ENCODE data around the gene RIMBP2. TPM values are rescaled to one million over a fixed set of nuclear protein-coding genes. Genes with fewer than 3 reads are reported as not detected.

RIMBP2 gene
- total and polyA plus RNA-seq, 2 experiments from 2014 or later = not detected

GRCh38 chr12:130687796-130688778 is 28.0 kb downstream of the RIMBP2 start:
- no peaks in the 10 kb centered on the region for H3K4me1 ChIP-seq (ENCODE audit: insufficient read depth)

GRCh38 chr12:130687190-130687589 is 28.9 kb downstream of the RIMBP2 start:
- Histone ChIP-seq H3K27me3 (replicated peaks; ENCODE audit: insufficient read depth) (no peaks in the 10 kb centered on the region), H3K9ac (no peak overlapping the region), H3K36me3 (ENCODE audit: low read depth) (no peaks in the 10 kb centered on the region), H3K27ac (no peak overlapping the region), H3K9me3 (ENCODE audit: low read depth) (no peaks in the 10 kb centered on the region), H4K20me1 (ENCODE audit: insufficient read depth) (no peaks in the 10 kb centered on the region), H3K4me2 (ENCODE audit: unreplicated experiment) (no peak overlapping the region), H2AFZ (no peak overlapping the region), H3K9me2 (ENCODE audit: insufficient read depth) (no peaks in the 10 kb centered on the region), H3K79me2 (ENCODE audit: insufficient read depth) (no peaks in the 10 kb centered on the region), H3F3A (ENCODE audit: insufficient read depth) (no peaks in the 10 kb centered on the region), H3K4me3 (no peak overlapping the region), H3K4me1 (ENCODE audit: insufficient read depth) (no peaks in the 10 kb centered on the region)
- TF ChIP-seq EZH2 (IDR thresholded peaks at IDR 0.05; ENCODE audit: insufficient read depth, poor library complexity, severe bottlenecking) (no peak), EZH2phosphoT487 (IDR thresholded peaks at IDR 0.05; ENCODE audit: insufficient read depth, low read depth) (no peak)
- WGBS, 2 experiments (ENCODE audit: low coverage in 1 of 2, low lambda C conversion rate in 2 of 2, missing lambda C conversion rate in 2 of 2) = 47 to 49% methylated on average over 10 of the region's 10 CpGs
- DNase-seq = no peak
- in situ Hi-C loops (cut with MboI) = no loop called here

More at GRCh38 chr12:130687796-130688778, 28.0 kb downstream of the RIMBP2 start:
- no peaks in the 10 kb centered on the region for H3K9me2 ChIP-seq (ENCODE audit: insufficient read depth)
- no peak overlapping the region for H3K4me2 ChIP-seq (ENCODE audit: unreplicated experiment)
- no peak for TF ChIP-seq EZH2phosphoT487 (IDR thresholded peaks at IDR 0.05; ENCODE audit: insufficient read depth, low read depth)
- H3K36me3 ChIP-seq (ENCODE audit: low read depth) = no peaks in the 10 kb centered on the region
- H2AFZ ChIP-seq = no peak overlapping the region
- no peak overlapping the region for H3K27ac ChIP-seq
- DNase-seq = no peak
- H3K4me3 ChIP-seq = no peak overlapping the region
- H3K79me2 ChIP-seq (ENCODE audit: insufficient read depth) = no peaks in the 10 kb centered on the region
- H3K9ac ChIP-seq = no peak overlapping the region
- no peaks in the 10 kb centered on the region for H3K9me3 ChIP-seq (ENCODE audit: low read depth)
- no peaks in the 10 kb centered on the region for H3K27me3 ChIP-seq (replicated peaks; ENCODE audit: insufficient read depth)
- WGBS, 2 experiments (ENCODE audit: low coverage in 1 of 2, low lambda C conversion rate in 2 of 2, missing lambda C conversion rate in 2 of 2) = 39 to 40% methylated on average over 20 of the region's 20 CpGs
- in situ Hi-C loops (cut with MboI) = no loop called here
- H3F3A ChIP-seq (ENCODE audit: insufficient read depth) = no peaks in the 10 kb centered on the region
- H4K20me1 ChIP-seq (ENCODE audit: insufficient read depth) = no peaks in the 10 kb centered on the region

- Histone ChIP-seq H3K27ac (no peak overlapping the region), H3K9ac (no peak overlapping the region), H3K27me3 (replicated peaks; ENCODE audit: insufficient read depth) (no peaks in the 10 kb centered on the region), H3K4me3 (no peak overlapping the region), H3K4me1 (ENCODE audit: insufficient read depth) (no peaks in the 10 kb centered on the region), H3K4me2 (ENCODE audit: unreplicated experiment) (no peak overlapping the region), H3K9me2 (ENCODE audit: insufficient read depth) (no peaks in the 10 kb centered on the region), H3K79me2 (ENCODE audit: insufficient read depth) (no peaks in the 10 kb centered on the region), H3F3A (ENCODE audit: insufficient read depth) (no peaks in the 10 kb centered on the region), H4K20me1 (ENCODE audit: insufficient read depth) (no peaks in the 10 kb centered on the region), H3K36me3 (ENCODE audit: low read depth) (no peaks in the 10 kb centered on the region), H3K9me3 (ENCODE audit: low read depth) (no peaks in the 10 kb centered on the region), H2AFZ (no peak overlapping the region)
- no peak for DNase-seq
- no peak for TF ChIP-seq EZH2 (IDR thresholded peaks at IDR 0.05; ENCODE audit: insufficient read depth, poor library complexity, severe bottlenecking)
- TF ChIP-seq EZH2phosphoT487 (IDR thresholded peaks at IDR 0.05; ENCODE audit: insufficient read depth, low read depth) = no peak
- in situ Hi-C loops (cut with MboI) = no loop called here
- 47 to 49% methylated on average over 30 to 32 of the region's 32 CpGs for WGBS, 2 experiments (ENCODE audit: low coverage in 1 of 2, low lambda C conversion rate in 2 of 2, missing lambda C conversion rate in 2 of 2)
These were observed 29.5 kb downstream of the RIMBP2 start for GRCh38 chr12:130686511-130686991.

GRCh38 chr12:130685850-130686249 is 30.2 kb downstream of the RIMBP2 start:
- whole genome bisulfite sequencing, 2 experiments (ENCODE audit: low coverage in 1 of 2, low lambda C conversion rate in 2 of 2, missing lambda C conversion rate in 2 of 2) = 60 to 70% methylated on average over 11 to 15 of the region's 15 CpGs
- no peak overlapping the region for H2AFZ ChIP-seq

More at GRCh38 chr12:130685850-130686249, 30.2 kb downstream of the RIMBP2 start:
- no peak overlapping the region for H3K4me3 ChIP-seq
- H3K36me3 ChIP-seq (ENCODE audit: low read depth) = no peaks in the 10 kb centered on the region
- no peaks in the 10 kb centered on the region for H3K9me2 ChIP-seq (ENCODE audit: insufficient read depth)
- no peak overlapping the region for H3K27ac ChIP-seq
- in situ Hi-C loops (cut with MboI) = no loop called here
- H3K27me3 ChIP-seq (replicated peaks; ENCODE audit: insufficient read depth) = no peaks in the 10 kb centered on the region
- no peaks in the 10 kb centered on the region for H3K79me2 ChIP-seq (ENCODE audit: insufficient read depth)
- no peak overlapping the region for H3K9ac ChIP-seq
- TF ChIP-seq EZH2phosphoT487 (IDR thresholded peaks at IDR 0.05; ENCODE audit: insufficient read depth, low read depth) = no peak
- TF ChIP-seq EZH2 (IDR thresholded peaks at IDR 0.05; ENCODE audit: insufficient read depth, poor library complexity, severe bottlenecking) = no peak
- no peak for DNase-seq
- H3K4me1 ChIP-seq (ENCODE audit: insufficient read depth) = no peaks in the 10 kb centered on the region
- H4K20me1 ChIP-seq (ENCODE audit: insufficient read depth) = no peaks in the 10 kb centered on the region
- no peak overlapping the region for H3K4me2 ChIP-seq (ENCODE audit: unreplicated experiment)
- no peaks in the 10 kb centered on the region for H3F3A ChIP-seq (ENCODE audit: insufficient read depth)
- no peaks in the 10 kb centered on the region for H3K9me3 ChIP-seq (ENCODE audit: low read depth)
